GM13977 (cell line): ENCODE data around the gene ADGRB2.

ENCODE experiments used
- DNase-seq: peaks from one replicate; pipeline ENCODE4 v3.0.0; 2012; ENCODE audit warnings: low spot score
- in situ Hi-C: fragments of 300-500 bp; cut with MboI; formaldehyde crosslinking; loops from one replicate; pipeline ENCODE4 v1.12.0; 2022; ENCODE audit warnings: low sequenced_read_pairs, low pct_unique_long_range_greater_than_20kb, mixed read lengths, inconsistent platforms; ENCODE audit not compliant: unreplicated experiment
- TF ChIP-seq, protein P1 (sequence below): IDR thresholded peaks from 2 replicates; pipeline ENCODE4 v1.5.1; 2012; ENCODE audit warnings: mild to moderate bottlenecking, control low read depth; ENCODE audit not compliant: insufficient read depth; ENCODE audit errors: extremely low read depth, missing control alignments

ADGRB2 gene

DNA sequence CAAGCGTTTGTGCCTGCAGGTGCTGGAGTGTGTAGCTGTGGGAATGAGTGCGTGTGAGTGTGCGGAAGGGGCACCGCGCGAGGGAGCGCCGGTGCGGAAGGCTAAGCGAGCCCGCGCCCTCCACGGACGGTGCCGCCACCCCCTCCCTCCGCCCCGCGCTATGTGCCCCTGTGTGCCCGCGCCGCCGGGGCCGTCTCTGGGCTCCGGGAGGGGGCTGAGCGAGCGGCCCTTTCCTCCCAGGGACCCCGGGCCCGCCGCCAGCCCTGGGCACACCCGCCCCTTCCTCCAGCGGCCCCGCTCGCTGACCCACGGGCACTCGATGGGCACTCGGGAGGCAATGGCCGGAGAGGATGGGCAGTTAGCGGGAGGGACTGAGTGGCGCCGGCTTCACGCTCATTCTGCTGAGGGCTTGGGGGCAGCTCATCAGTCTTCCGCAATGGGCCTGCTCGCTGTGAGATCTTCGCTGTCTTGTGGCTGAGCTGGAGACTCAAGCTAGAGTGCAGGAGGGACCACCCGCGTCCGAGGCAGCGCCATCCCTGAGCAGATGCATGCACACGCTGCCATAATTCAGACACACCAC is 8.6 kb upstream of the ADGRB2 start:
- TF ChIP-seq, protein P1, sequence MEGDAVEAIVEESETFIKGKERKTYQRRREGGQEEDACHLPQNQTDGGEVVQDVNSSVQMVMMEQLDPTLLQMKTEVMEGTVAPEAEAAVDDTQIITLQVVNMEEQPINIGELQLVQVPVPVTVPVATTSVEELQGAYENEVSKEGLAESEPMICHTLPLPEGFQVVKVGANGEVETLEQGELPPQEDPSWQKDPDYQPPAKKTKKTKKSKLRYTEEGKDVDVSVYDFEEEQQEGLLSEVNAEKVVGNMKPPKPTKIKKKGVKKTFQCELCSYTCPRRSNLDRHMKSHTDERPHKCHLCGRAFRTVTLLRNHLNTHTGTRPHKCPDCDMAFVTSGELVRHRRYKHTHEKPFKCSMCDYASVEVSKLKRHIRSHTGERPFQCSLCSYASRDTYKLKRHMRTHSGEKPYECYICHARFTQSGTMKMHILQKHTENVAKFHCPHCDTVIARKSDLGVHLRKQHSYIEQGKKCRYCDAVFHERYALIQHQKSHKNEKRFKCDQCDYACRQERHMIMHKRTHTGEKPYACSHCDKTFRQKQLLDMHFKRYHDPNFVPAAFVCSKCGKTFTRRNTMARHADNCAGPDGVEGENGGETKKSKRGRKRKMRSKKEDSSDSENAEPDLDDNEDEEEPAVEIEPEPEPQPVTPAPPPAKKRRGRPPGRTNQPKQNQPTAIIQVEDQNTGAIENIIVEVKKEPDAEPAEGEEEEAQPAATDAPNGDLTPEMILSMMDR, result no peak
- no peak for DNase-seq
- in situ Hi-C loops, result loop anchor here (10.0 kb wide), 1 partner anchor 108 kb away; no protein-coding TSS in a partner anchor

DNA sequence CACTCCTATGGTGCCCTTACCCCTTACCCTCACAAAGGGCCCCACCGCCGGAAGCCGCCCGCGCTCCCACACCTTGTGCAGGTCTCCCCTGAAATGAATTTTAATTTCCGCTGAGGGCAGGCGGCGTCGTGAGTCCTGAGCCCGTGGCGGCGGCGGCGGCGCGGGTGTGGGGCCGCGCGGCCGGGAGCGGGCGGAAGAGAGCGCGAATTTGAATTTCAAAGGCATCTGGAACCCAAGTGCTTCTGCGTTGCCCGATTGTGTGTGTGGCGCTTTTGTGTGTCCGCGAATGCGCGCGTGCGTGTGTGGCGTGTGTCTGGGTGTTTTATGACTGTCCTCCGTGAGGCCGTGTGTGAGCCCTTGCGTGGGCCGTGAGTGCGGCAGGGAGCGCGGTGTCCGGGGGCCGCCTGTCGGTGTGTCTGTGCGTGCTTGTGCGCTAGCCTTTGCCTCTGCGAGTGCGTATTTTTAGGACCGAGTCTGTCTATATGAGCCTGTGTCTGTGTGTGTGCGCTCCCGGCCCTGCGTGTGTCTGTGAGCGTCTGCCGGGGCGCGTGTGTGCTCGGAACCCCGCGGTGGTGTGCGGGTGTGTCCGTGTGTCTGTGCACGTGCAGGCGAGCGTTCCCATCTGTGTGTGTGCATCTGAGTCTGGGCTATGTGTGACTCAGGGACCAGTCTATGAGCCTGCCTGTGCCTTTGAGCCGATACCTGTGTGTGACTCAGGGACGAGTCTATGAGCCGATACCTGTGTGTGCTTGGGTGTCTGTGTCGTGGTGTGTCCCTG is 7.9 kb upstream of the ADGRB2 start:
- in situ Hi-C loops, result loop anchor here (10.0 kb wide), 1 partner anchor 107 kb away; no protein-coding TSS in a partner anchor
- peak; percentile 47 for DNase-seq
- TF ChIP-seq, protein P1, result no peak

- DNase-seq, result no peak
- TF ChIP-seq, protein P1, result no peak
- in situ Hi-C loops, result loop anchor here (10.0 kb wide), 1 partner anchor 105 kb away; no protein-coding TSS in a partner anchor
These were observed 5.7 kb upstream of the ADGRB2 start for GRCh38 chr1:31769720-31770390.

DNA sequence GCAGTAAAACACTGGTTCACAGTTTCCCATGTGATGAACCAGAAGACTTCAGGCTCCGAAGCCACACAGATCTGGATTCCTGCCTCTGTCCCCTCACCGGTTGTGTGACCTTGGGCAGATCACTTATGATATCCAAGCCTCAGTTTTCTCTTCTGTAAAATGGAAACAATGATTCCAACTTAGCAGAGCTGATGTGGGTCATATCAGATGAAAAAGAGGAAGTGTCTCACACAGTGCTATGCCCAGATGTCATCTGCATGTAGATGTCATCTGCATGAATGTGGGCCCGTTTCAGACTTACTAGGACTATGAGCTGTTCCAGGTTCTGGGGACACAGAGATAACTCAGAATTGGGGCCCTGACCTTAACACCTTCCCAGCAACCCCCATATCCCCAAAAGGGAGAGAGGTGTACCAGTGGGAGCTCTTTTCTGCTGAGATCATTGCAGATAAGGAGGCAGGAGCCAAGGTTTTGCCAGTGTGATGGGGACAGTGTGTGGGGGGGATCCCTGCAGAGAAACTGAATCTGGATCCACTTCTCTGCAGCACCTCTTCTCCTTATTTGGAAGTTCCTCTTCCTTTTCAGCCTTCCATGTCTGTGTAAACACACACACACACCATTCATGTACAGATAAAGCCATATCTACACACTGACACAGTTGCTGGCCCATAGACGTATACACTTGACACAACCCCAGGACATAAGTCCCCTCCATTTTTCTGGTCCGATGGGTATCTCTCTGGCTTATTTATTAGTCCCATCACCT is 5.0 kb upstream of the ADGRB2 start:
- in situ Hi-C loops, result no loop called here
- TF ChIP-seq, protein P1, result no peak
- DNase-seq, result no peak

- DNase-seq, result no peak
- in situ Hi-C loops, result no loop called here
- TF ChIP-seq, protein P1, result no peak
These were observed 4.3 kb upstream of the ADGRB2 start for GRCh38 chr1:31768407-31768907.

GRCh38 chr1:31767225-31767624 is 3.1 kb upstream of the ADGRB2 start:
- TF ChIP-seq, protein P1, result no peak
- DNase-seq, result no peak
- in situ Hi-C loops, result no loop called here
